Testis (tissue), 3 donors: ENCODE data around the gene ABCB8. TPM values are rescaled to one million over a fixed set of nuclear protein-coding genes. Genes with fewer than 3 reads are reported as not detected.

Experiments used
- DNase-seq: peaks from one replicate; pipeline ENCODE4 v3.0.0-alpha.2; 2019
- H3K27ac ChIP-seq, 2 donors: fragments of 200-600 bp; sonication (generic); one replicate each; pipeline ENCODE4 v1.5.1; 2019
- H3K27me3 ChIP-seq: fragments of 200-600 bp; sonication (generic); one replicate; pipeline ENCODE4 v1.5.1; 2019
- H3K36me3 ChIP-seq: fragments of 200-600 bp; sonication (generic); one replicate; pipeline ENCODE4 v1.5.1; 2017; ENCODE audit warnings: low read depth; ENCODE audit errors: missing control alignments
- H3K4me1 ChIP-seq: fragments of 200-600 bp; sonication (generic); one replicate; pipeline ENCODE4 v1.5.1; 2019
- H3K4me3 ChIP-seq, 2 donors: fragments of 200-600 bp; sonication (generic); one replicate each; pipeline ENCODE4 v1.5.1; 2017 to 2019
- H3K9me3 ChIP-seq: fragments of 200-600 bp; sonication (generic); one replicate; pipeline ENCODE4 v1.5.1; 2017
- CTCF ChIP-seq, 3 experiments: fragments of 450-650 bp in 2 of 3; fragments of 200-600 bp in 1 of 3; sonication (generic) in 1 of 3; IDR thresholded peaks; one replicate each; pipeline ENCODE4 v1.5.1; 2016 to 2019; ENCODE audit warnings: antibody characterized with exemption in 3 of 3, mild to moderate bottlenecking in 2 of 3, moderate library complexity in 1 of 3
- POLR2A ChIP-seq: fragments of 450-650 bp; IDR thresholded peaks from one replicate; pipeline ENCODE4 v1.6.1; 2017; ENCODE audit warnings: antibody characterized with exemption, mild to moderate bottlenecking, moderate library complexity
- WGBS, 2 donors: methylation state at CpG; one replicate each; pipeline ENCODE4 v1.1.5; 2018; 5-methylcytosine and 5-hydroxymethylcytosine counted together
- intact Hi-C: fragments of 100-400 bp; cut with DNase I; formaldehyde crosslinking; loops from one replicate; pipeline ENCODE4 v1.15.1; 2023; ENCODE audit warnings: low total_unique reads
- polyA plus RNA-seq: library from polyadenylated mRNA; stranded (reverse); fragments of 350-450 nt; fragmentation: Illumina TruSeq; extraction: RNeasy Lipid Tissue Mini Kit (QIAGEN cat#74804); gene quantifications from one replicate; pipeline ENCODE4 v1.2.3, GENCODE V29; 2014; ENCODE audit warnings: low read depth, low replicate concordance; ENCODE audit not compliant: insufficient read depth
- total RNA-seq, 2 donors: library from RNA; depleted of rRNA; stranded (reverse); fragments of >200 nt; gene quantifications; one replicate each; pipeline ENCODE4 v1.2.3, GENCODE V29; 2016

Gene ABCB8
- total and polyA plus RNA-seq, 3 donors from 2014 or later, result 34.9 to 76.8 (median 59.6) TPM

- no peak for DNase-seq
- H3K27ac ChIP-seq, result no peak overlapping the region
- no peak overlapping the region for H3K4me3 ChIP-seq
- no peaks in the 10 kb centered on the region for H3K9me3 ChIP-seq
- WGBS, 2 donors, result 91 to 98% methylated on average over 9 to 19 of the region's 20 CpGs
- H3K4me1 ChIP-seq, result peaks cover 12% of the 10 kb centered on the region
- intact Hi-C loops, result no loop called here
- H3K27me3 ChIP-seq, result no peaks in the 10 kb centered on the region
- no peaks in the 10 kb centered on the region for H3K36me3 ChIP-seq
- TF ChIP-seq POLR2A, result no peak
- no peak for TF ChIP-seq CTCF (IDR thresholded peaks at IDR 0.05)
Observed at GRCh38 chr7:151043959-151044358, 15.7 kb downstream of the ABCB8 start.

GRCh38 chr7:151045262-151045661 lies 17.0 kb downstream of the ABCB8 start:
- no peak overlapping the region for H3K27ac ChIP-seq
- no peak for DNase-seq
- TF ChIP-seq CTCF (IDR thresholded peaks at IDR 0.05), result no peak
- TF ChIP-seq POLR2A, result no peak
- WGBS, 2 donors, result 83 to 87% methylated on average over 3 to 11 of the region's 11 CpGs
- intact Hi-C loops, result no loop called here
- H3K36me3 ChIP-seq, result no peaks in the 10 kb centered on the region
- no peaks in the 10 kb centered on the region for H3K9me3 ChIP-seq
- no peaks in the 10 kb centered on the region for H3K27me3 ChIP-seq
- no peaks in the 10 kb centered on the region for H3K4me1 ChIP-seq
- H3K4me3 ChIP-seq, result no peak overlapping the region

- WGBS, 2 donors, result 85 to 88% methylated on average over 9 of the region's 9 CpGs
- Histone ChIP-seq H3K27me3 (no peaks in the 10 kb centered on the region), H3K27ac (no peak overlapping the region), H3K9me3 (no peaks in the 10 kb centered on the region), H3K36me3 (no peaks in the 10 kb centered on the region), H3K4me3 (no peak overlapping the region), H3K4me1 (no peaks in the 10 kb centered on the region)
- DNase-seq, result no peak
- intact Hi-C loops, result no loop called here
- no peak for TF ChIP-seq POLR2A
- no peak for TF ChIP-seq CTCF (IDR thresholded peaks at IDR 0.05)
Observed at GRCh38 chr7:151045967-151046366, 17.7 kb downstream of the ABCB8 start.

DNA sequence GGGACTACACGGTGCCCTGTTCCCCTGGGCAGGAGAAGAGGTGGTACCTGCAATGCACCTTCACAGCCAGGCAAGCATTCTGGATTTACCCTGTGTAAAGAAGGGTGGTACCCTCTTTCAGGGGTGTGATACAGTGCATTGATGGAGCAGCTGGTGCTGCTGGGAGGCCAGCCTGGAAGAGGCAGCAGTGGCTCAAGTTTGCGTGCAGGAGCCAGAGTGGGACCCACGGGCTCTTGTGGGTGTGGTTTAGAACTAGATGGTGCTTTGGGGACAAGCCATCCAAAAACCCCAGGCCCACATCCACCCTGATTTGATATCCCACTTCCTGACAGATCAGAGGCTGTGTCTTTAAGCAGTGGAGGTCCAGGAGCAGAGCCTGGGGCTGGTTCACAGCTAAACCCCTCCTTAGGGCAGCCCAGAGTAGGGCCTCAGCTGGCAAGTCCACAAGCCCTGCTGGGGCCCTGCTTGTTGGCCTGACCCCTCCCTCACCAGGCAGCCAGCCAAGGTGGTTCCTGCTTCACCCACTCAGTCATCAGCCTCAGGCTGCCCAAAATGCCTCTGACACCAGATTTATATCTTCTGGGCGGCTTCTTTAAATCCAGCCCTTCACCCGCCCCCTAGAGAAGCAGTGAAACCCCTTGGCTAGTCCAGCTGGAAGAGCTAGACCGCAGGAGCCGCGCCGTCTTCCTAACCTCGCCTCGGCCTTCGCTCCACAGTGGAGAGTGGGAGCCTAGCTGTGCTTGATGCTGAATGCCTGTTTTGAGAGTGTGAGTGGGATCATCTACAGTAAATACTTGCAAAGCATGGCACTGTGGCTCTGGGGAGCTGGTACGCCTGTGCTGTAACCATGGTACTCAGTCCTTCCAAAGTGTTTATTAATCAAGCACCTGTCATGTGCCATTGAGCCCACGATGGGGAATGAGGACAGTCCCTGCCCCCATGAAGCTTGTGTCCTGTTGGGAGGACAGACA lies 18.6 kb downstream of the ABCB8 start:
- no peak for TF ChIP-seq CTCF (IDR thresholded peaks at IDR 0.05)
- no peak for TF ChIP-seq POLR2A
- Histone ChIP-seq H3K27ac (no peak overlapping the region), H3K27me3 (no peaks in the 10 kb centered on the region), H3K4me1 (no peaks in the 10 kb centered on the region), H3K4me3 (no peak overlapping the region), H3K36me3 (no peaks in the 10 kb centered on the region), H3K9me3 (no peaks in the 10 kb centered on the region)
- DNase-seq, result no peak
- intact Hi-C loops, result no loop called here
- 47 to 72% methylated on average over 13 to 14 of the region's 14 CpGs for WGBS, 2 donors
